ENCODE data around the gene SPIRE1.

SPIRE1 gene

GRCh38 chr18:12430137-12430990, 227.5 kb downstream of the SPIRE1 start:
- no peak for TF ChIP-seq ZFX (IDR thresholded peaks at IDR 0.05)
- no peak for TF ChIP-seq CTCF (conservative IDR thresholded peaks at IDR 0.05)
- no peak overlapping the region for H3K27ac ChIP-seq

- H3K27ac ChIP-seq, result no peak overlapping the region
- TF ChIP-seq ZFX (IDR thresholded peaks at IDR 0.05) (no peak), CTCF (conservative IDR thresholded peaks at IDR 0.05) (no peak)
Measured at GRCh38 chr18:12429556-12429955, 228.4 kb downstream of the SPIRE1 start.

- no peak for TF ChIP-seq CTCF (conservative IDR thresholded peaks at IDR 0.05)
- no peak for TF ChIP-seq ZFX (IDR thresholded peaks at IDR 0.05)
Measured at GRCh38 chr18:12428923-12429322, 229.0 kb downstream of the SPIRE1 start.

GRCh38 chr18:12426924-12427323, 231.0 kb downstream of the SPIRE1 start:
- TF ChIP-seq ZFX (IDR thresholded peaks at IDR 0.05) (no peak), CTCF (conservative IDR thresholded peaks at IDR 0.05) (no peak)
- no peak overlapping the region for H3K27ac ChIP-seq

More at GRCh38 chr18:12428923-12429322, 229.0 kb downstream of the SPIRE1 start:
- no peak overlapping the region for H3K27ac ChIP-seq

- H3K27ac ChIP-seq, result no peak overlapping the region
- TF ChIP-seq CTCF (conservative IDR thresholded peaks at IDR 0.05) (no peak), ZFX (IDR thresholded peaks at IDR 0.05) (no peak)
Measured at GRCh38 chr18:12424252-12424651, 233.7 kb downstream of the SPIRE1 start.

- H3K27ac ChIP-seq, result no peak overlapping the region
- no peak for TF ChIP-seq ZFX (IDR thresholded peaks at IDR 0.05)
- no peak for TF ChIP-seq CTCF (conservative IDR thresholded peaks at IDR 0.05)
Measured at GRCh38 chr18:12423820-12424219, 234.1 kb downstream of the SPIRE1 start.

GRCh38 chr18:12423393-12423792, 234.5 kb downstream of the SPIRE1 start:
- TF ChIP-seq CTCF (conservative IDR thresholded peaks at IDR 0.05) (no peak), ZFX (IDR thresholded peaks at IDR 0.05) (no peak)
- H3K27ac ChIP-seq, result no peak overlapping the region

Data from C4-2B (cell line).